ENCODE data around the gene SLC14A1.

SLC14A1 gene

GRCh38 chr18:45760462-45761036 is 36.6 kb downstream of the SLC14A1 start:
- DNase-seq, result no peak

- no peak for DNase-seq
These were observed 37.6 kb downstream of the SLC14A1 start for GRCh38 chr18:45761512-45762114.

DNA sequence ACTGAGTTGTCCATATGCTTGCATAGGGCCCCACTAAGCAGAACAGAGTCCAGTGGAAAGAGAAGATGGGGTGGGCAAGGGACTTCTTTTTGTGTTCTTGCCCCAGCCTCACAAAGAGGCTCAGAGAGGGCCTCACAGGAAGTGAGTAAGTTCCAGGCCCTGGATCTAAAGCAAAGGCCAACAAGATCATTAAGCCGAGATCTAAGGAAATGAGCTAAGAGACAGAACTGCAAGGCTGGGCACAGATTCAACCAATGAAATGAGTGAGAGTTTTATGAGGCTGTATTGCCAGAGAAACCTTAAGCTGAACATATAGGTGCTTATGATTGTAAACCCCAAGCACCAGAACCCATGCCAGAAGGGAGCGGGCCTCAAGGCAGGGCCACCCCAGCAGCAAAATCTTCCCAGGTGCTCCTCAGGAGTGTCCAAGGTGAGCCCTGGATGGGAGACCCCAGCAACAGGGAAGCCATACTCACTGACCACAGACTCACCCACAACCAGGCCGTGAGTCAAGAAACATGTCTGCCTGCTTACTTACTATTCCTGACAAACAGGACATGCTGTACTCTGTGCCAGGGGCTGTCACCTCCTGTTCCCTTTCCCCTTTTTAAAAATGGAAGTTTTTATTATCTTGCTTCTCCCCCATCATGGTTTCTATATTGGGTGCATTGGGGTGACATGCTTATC is 40.2 kb downstream of the SLC14A1 start:
- no peak for DNase-seq

DNA sequence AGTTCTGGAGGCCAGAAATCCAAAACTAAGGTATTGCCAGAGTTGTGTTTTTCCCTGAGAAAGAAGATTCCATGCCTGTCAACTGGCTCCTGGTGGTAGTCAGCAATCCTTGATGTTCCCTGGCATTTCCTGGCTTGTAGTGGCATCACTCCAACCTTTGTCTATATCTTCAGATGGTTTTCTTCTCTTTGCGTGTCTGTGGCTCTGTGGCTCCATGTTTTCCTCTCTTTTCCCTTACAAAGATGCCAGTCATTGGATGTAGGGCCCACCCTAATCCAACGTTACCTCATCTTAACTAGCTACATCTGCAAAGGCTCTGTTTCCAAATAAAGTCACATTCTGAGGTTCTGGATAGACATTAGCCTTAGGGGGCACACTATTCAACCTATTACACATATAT is 41.8 kb downstream of the SLC14A1 start:
- DNase-seq, result no peak

- no peak for DNase-seq
These were observed 47.9 kb downstream of the SLC14A1 start for GRCh38 chr18:45771587-45772480.

GRCh38 chr18:45774065-45774521 is 50.1 kb downstream of the SLC14A1 start:
- no peak for DNase-seq

- peak; percentile 54 for DNase-seq
These were observed 51.3 kb downstream of the SLC14A1 start for GRCh38 chr18:45775241-45775676.

DNA sequence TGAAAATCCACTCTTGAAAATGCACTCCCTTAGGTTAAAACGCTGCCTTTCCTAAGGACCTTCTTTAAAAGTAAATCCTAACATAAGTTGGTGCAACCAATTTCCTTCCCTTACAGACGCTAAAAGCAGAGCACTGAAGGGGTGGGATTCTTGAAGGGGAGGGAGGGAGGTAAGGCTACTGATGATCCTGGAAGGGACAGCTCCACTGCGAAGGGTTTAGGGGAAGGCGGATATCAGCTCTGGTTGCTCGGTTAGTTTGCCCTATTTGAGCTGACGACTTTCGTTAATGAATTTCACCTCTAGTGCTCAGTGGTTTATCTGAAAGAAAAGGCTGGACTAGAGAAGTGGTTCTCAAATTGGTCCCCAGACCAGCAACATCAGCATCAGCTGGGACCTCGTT is 51.8 kb downstream of the SLC14A1 start:
- DNase-seq, result no peak

GRCh38 chr18:45777393-45777792 is 53.4 kb downstream of the SLC14A1 start:
- DNase-seq, result no peak

DNA sequence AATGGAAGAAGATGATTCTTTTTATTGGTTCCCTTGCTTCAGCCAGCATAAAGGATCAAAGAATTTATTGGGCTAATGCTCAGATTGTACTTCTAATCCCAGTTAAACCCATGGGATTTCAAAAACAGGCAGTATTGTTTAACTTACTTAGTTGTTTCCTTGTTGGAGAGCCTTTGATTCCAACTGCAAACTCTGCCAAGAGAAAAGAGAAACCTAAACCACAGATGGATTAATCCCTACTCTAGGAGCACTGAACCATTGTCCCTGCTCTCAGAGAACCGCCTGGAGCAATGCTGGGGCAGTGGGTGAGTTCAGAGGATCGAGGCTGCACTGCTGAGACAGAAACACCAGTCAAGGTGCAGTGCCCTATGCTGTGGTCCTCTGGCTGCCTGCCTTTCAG is 56.6 kb downstream of the SLC14A1 start:
- DNase-seq, result no peak

GRCh38 chr18:45782662-45783061 is 58.7 kb downstream of the SLC14A1 start:
- no peak for DNase-seq

DNA sequence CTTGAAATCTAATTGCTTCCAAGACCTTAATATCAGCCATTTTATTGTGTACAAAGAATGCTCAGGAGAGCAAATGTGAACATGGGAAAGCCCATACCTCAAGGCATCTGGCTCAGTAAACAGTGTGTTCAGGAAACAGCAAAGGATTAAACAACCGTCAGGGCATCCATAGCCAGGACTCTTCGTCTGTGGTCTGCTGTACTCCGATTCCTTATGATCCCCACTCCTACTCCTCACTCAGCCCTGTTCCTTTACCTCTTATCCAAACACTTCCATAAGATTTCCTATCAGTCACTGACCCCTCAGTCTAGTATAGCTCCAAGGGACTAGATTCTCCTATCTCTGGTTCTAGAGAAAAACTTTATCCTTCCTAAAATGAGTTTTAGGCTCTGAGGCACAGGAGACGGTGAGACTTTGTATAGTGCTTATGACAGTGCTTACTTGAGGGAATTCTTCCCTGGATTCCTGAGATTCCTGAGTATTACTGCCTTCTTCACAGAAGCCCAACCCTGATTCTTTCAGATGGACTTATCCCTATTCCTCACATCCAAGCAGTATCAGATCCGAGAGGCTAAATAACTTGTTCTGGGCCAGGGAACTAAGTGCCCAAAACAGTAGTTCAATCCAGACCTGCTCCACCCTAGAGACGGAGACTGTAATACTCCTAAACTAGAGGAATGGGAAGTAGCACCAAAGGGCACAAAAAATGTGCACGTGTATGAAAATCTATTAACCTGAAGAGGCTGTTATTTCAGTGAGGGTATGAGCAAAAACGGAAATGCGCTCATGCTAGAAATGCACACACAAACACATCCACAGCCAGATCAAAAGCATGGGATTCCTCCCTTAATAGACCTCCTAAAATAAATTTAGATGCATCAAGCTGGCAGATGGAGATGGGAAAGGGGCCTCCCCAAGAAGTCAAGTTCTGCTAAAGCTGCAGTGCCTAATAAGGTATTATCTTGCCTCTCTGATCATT is 59.4 kb downstream of the SLC14A1 start:
- no peak for DNase-seq

DNA sequence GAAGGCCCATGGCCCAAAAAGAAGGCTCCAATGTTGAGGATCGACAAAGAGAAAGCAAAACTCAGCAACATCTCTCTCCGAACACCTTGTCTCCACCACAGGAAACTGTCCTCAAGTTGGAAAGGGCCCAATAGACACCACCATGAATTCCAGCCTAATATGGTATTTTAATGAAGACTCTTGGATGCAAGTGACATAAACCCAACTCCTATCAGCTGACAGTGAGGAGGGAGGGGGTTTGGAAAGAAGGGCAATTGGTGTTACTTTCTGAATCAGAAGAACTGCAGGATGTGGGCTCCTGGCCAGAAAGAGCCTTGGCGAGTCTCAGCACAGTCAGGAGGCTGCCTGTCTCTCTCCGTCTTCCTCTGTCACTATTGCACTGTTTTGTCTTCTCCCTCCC is 61.2 kb downstream of the SLC14A1 start:
- no peak for DNase-seq

GRCh38 chr18:45786941-45787340 is 63.0 kb downstream of the SLC14A1 start:
- DNase-seq, result no peak

GRCh38 chr18:45787346-45787745 is 63.4 kb downstream of the SLC14A1 start:
- no peak for DNase-seq

DNA sequence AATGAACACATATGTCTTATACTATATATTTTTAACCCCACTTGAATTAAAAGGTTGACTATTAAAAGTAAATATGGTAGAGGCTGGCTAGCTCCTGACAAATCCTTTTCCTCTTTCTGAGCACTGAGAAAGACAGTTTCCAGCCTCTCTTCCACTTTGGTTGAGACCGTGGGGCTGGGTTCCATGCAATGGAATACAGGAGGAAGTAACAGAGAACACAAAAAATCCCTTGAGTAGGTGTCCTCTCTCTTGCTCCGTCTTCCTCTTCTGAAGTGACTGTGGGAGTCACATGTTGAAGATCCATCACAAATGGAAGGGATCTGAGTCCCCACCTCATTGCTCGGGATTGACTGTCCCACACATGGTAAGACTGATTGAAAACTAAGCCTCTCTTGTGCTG is 64.9 kb downstream of the SLC14A1 start:
- DNase-seq, result no peak

DNA sequence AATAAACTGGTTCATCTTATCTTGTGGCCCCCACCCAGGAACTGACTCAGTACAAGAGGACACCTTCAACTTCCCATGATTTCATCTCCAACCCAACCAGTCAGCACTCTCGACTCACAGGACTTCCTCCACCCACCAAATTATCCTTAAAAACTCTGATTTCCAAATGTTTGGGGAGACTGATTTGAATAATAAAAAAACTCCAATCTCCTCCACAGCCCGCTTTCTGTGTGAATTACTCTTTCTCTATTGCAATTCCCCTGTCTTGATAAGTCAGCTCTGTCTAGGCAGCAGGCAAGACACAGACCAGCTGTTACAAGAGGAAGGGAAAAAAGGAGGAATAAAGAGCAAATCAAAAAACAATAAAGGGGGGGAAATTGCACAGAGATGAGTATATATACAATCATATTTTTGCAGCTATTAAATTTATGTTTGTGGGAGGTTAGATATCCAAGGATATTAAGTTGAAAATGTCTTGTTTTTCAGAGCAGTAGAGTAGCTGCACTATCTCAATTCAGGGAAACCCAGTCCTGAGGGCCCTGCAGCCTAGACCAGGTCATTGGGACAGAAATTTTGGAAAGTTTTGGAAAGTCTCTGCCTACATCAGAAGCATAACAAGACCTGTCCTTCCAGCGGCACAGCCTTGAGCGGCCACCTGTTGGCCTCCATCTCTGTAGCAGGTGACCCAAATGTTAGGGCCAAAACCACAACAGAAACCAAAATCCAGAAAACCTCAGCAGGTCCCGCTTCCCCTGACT is 68.7 kb downstream of the SLC14A1 start:
- DNase-seq, result no peak

- no peak for DNase-seq
These were observed 69.4 kb downstream of the SLC14A1 start for GRCh38 chr18:45793264-45793965.

DNA sequence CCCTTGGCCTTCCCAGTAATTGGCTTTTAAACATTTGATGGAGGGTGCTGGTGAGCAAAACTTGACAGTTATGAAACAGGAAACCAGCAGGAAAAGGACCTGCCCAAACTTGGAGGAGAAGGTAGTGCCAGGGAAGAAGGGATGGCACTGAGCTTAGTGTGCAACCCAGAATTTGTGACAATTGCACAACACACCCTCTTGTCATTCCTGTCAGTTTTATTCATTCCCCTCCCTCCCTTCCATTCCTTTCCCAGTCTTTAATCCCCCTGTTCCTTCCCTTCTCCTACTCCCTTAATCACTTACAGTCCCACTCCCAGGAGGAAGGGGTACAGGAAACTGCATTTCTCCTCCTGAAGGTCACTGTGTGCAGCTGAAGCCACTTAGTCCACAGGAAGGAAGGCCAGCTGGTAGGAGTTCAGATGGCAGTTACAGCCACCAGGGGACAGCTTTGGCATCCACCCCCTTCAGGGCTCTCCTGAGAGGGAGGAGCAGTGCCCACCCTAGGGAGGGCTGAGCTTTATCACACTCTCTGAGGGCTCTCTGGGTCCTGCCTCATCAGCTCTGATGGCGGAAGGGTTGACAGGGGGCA is 77.5 kb downstream of the SLC14A1 start:
- DNase-seq, result no peak

Measured in CD4-positive, alpha-beta T cell treated with Interferon gamma for 1 hour (primary cell).